ENCODE data around the gene TFDP1.
"Not testable (repeated sequence)": the region's sequence is repeated elsewhere in the genome, so short reads cannot be mapped to it uniquely, and the experiment has no call there.

TFDP1 gene

GRCh38 chr13:113576597-113576996, 8.0 kb upstream of the TFDP1 start:
- DNase-seq: no peak

- no peak for DNase-seq
Observed at GRCh38 chr13:113577881-113578435, 6.6 kb upstream of the TFDP1 start.

- DNase-seq: no peak
Observed at GRCh38 chr13:113579686-113580085, 4.9 kb upstream of the TFDP1 start.

- no peak for DNase-seq
Observed at GRCh38 chr13:113581871-113582270, 2.7 kb upstream of the TFDP1 start.

- no peak for DNase-seq
Observed at GRCh38 chr13:113582841-113583631, 1.5 kb upstream of the TFDP1 start.

GRCh38 chr13:113584870-113585671, 518 bp downstream of the TFDP1 start:
- peak; percentile 13 for DNase-seq

- DNase-seq: no peak
Observed at GRCh38 chr13:113585896-113586295, 1.3 kb downstream of the TFDP1 start.

GRCh38 chr13:113586661-113587479, 2.3 kb downstream of the TFDP1 start:
- no peak for DNase-seq

GRCh38 chr13:113588394-113589111, 4.0 kb downstream of the TFDP1 start:
- no peak for DNase-seq

- no peak for DNase-seq
Observed at GRCh38 chr13:113589251-113589960, 4.9 kb downstream of the TFDP1 start.

GRCh38 chr13:113589961-113590339, 5.4 kb downstream of the TFDP1 start:
- DNase-seq: no peak

- DNase-seq: no peak
Observed at GRCh38 chr13:113591750-113592149, 7.2 kb downstream of the TFDP1 start.

GRCh38 chr13:113592571-113592970, 8.0 kb downstream of the TFDP1 start:
- no peak for DNase-seq

- DNase-seq: not testable (repeated sequence)
Observed at GRCh38 chr13:113594066-113594821, 9.7 kb downstream of the TFDP1 start.

- DNase-seq: no peak
Observed at GRCh38 chr13:113595131-113595530, 10.6 kb downstream of the TFDP1 start.

GRCh38 chr13:113596321-113597200, 12.0 kb downstream of the TFDP1 start:
- DNase-seq: no peak

- no peak for DNase-seq
Observed at GRCh38 chr13:113597391-113598080, 13.0 kb downstream of the TFDP1 start.

- DNase-seq: no peak
Observed at GRCh38 chr13:113598081-113598410, 13.5 kb downstream of the TFDP1 start.

GRCh38 chr13:113598481-113598880, 13.9 kb downstream of the TFDP1 start:
- DNase-seq: no peak

Measured in NCI-H1092 treated with DMSO at 0.1 percent for 48 hours (cell line).